H9 (cell line): ENCODE data around the gene DPEP2. TPM values are rescaled to one million over a fixed set of nuclear protein-coding genes. Genes with fewer than 3 reads are reported as not detected.
A peak's percentile ranks its signal among the peaks of the same experiment; 100 is the strongest.

Experiments used
- DNase-seq: peaks from one replicate; pipeline ENCODE4 v3.0.0-alpha.2; 2017
- H2AFZ ChIP-seq: one replicate; pipeline ENCODE4 v1.6.1; 2013; ENCODE audit warnings: mild to moderate bottlenecking, low read length, control low read depth, moderate library complexity
- H2AK5ac ChIP-seq: 2 replicates; pipeline ENCODE4 v1.6.1; 2013; ENCODE audit warnings: low read length, control low read depth, mixed read lengths; ENCODE audit not compliant: insufficient read length
- H2BK120ac ChIP-seq: one replicate; pipeline ENCODE4 v1.6.1; 2013; ENCODE audit warnings: low read depth, mild to moderate bottlenecking, low read length, control low read depth, inconsistent platforms; ENCODE audit not compliant: poor library complexity, severe bottlenecking
- H2BK12ac ChIP-seq: 2 replicates; pipeline ENCODE4 v1.6.1; 2013; ENCODE audit warnings: low read length, control low read depth, mixed read lengths, low read depth; ENCODE audit not compliant: insufficient read length
- H2BK15ac ChIP-seq: 2 replicates; pipeline ENCODE4 v1.6.1; 2013; ENCODE audit warnings: low read depth, low read length, control low read depth
- H2BK20ac ChIP-seq: one replicate; pipeline ENCODE4 v1.6.1; 2013; ENCODE audit warnings: low read depth, mild to moderate bottlenecking, low read length, control low read depth, inconsistent platforms; ENCODE audit not compliant: poor library complexity, severe bottlenecking
- H2BK5ac ChIP-seq: 2 replicates; pipeline ENCODE4 v1.6.1; 2013; ENCODE audit warnings: low read length, control low read depth, mixed read lengths; ENCODE audit not compliant: insufficient read length
- H3K14ac ChIP-seq: 2 replicates; pipeline ENCODE4 v1.6.1; 2013; ENCODE audit warnings: low read length, control low read depth; ENCODE audit not compliant: insufficient read depth
- H3K18ac ChIP-seq: 2 replicates; pipeline ENCODE4 v1.6.1; 2013; ENCODE audit warnings: low read depth, mild to moderate bottlenecking, mixed read lengths, low read length, control low read depth; ENCODE audit not compliant: insufficient read length
- H3K23ac ChIP-seq: 2 replicates; pipeline ENCODE4 v1.6.1; 2013; ENCODE audit warnings: low read length, control low read depth, mixed read lengths, low read depth; ENCODE audit not compliant: insufficient read length
- H3K23me2 ChIP-seq: 2 replicates; pipeline ENCODE4 v1.6.1; 2013; ENCODE audit warnings: low read depth, mild to moderate bottlenecking, mixed read lengths, low read length, control low read depth; ENCODE audit not compliant: insufficient read length, poor library complexity, severe bottlenecking
- H3K27ac ChIP-seq: 2 replicates; pipeline ENCODE4 v1.5.1; 2013; ENCODE audit warnings: low read length, control low read depth, mixed read lengths, low read depth; ENCODE audit not compliant: insufficient read length
- H3K27me3 ChIP-seq: 2 replicates; pipeline ENCODE4 v1.6.1; 2013; ENCODE audit warnings: low read length, control low read depth, inconsistent platforms; ENCODE audit not compliant: insufficient read depth
- H3K4ac ChIP-seq: 2 replicates; pipeline ENCODE4 v1.6.1; 2013; ENCODE audit warnings: low read depth, mild to moderate bottlenecking, control low read depth, inconsistent platforms, low read length, moderate library complexity
- H3K4me1 ChIP-seq: 2 replicates; pipeline ENCODE4 v1.6.1; 2013; ENCODE audit warnings: low read length, control low read depth, inconsistent platforms; ENCODE audit not compliant: insufficient read depth
- H3K4me2 ChIP-seq: 2 replicates; pipeline ENCODE4 v1.6.1; 2013; ENCODE audit warnings: low read length, control low read depth, mixed read lengths; ENCODE audit not compliant: insufficient read length, insufficient read depth
- H3K56ac ChIP-seq: 2 replicates; pipeline ENCODE4 v1.6.1; 2013; ENCODE audit warnings: low read depth, mild to moderate bottlenecking, mixed read lengths, low read length, control low read depth; ENCODE audit not compliant: insufficient read length
- H3K79me1 ChIP-seq: 2 replicates; pipeline ENCODE4 v1.6.1; 2013; ENCODE audit warnings: low read depth, mild to moderate bottlenecking, moderate library complexity, low read length, control low read depth, inconsistent platforms; ENCODE audit not compliant: insufficient read depth, poor library complexity, severe bottlenecking
- H3K79me2 ChIP-seq: 2 replicates; pipeline ENCODE4 v1.6.1; 2013; ENCODE audit warnings: low read length, control low read depth, inconsistent platforms; ENCODE audit not compliant: insufficient read depth
- H3K9ac ChIP-seq: 2 replicates; pipeline ENCODE4 v1.6.1; 2013; ENCODE audit warnings: low read length, control low read depth, mixed read lengths; ENCODE audit not compliant: insufficient read length; ENCODE audit errors: extremely low read depth
- H3K9me3 ChIP-seq: one replicate; pipeline ENCODE4 v1.6.1; 2013; ENCODE audit warnings: low read depth, low read length, inconsistent platforms; ENCODE audit not compliant: control insufficient read depth
- H3T11ph ChIP-seq: one replicate; pipeline ENCODE4 v1.6.1; 2013; ENCODE audit warnings: mild to moderate bottlenecking, low read length, control low read depth, inconsistent platforms
- H4K20me1 ChIP-seq: one replicate; pipeline ENCODE4 v1.6.1; 2013; ENCODE audit not compliant: control insufficient read depth, insufficient read length, insufficient read depth
- H4K5ac ChIP-seq: 2 replicates; pipeline ENCODE4 v1.6.1; 2013; ENCODE audit warnings: low read depth, mild to moderate bottlenecking, mixed read lengths, low read length, control low read depth; ENCODE audit not compliant: insufficient read length
- H4K8ac ChIP-seq: replicated peaks from 2 replicates; pipeline ENCODE4 v1.6.1; 2013; ENCODE audit warnings: low read length, control low read depth, mixed read lengths, low read depth; ENCODE audit not compliant: insufficient read length
- H4K91ac ChIP-seq: 2 replicates; pipeline ENCODE4 v1.6.1; 2013; ENCODE audit warnings: low read depth, mild to moderate bottlenecking, moderate library complexity, mixed read lengths, low read length, control low read depth; ENCODE audit not compliant: insufficient read length
- H3K27ac Mint-ChIP-seq, 3 experiments: 2 replicates in 2 of 3; 3 replicates in 1 of 3; pipeline ENCODE4 v1.8.0; 2020 to 2021; ENCODE audit warnings: mixed read lengths in 3 of 3, mild to moderate bottlenecking in 1 of 3, moderate library complexity in 1 of 3
- H3K27me3 Mint-ChIP-seq: 2 replicates; pipeline ENCODE4 v1.8.0; 2021; ENCODE audit warnings: low read depth, mild to moderate bottlenecking, moderate library complexity, mixed read lengths
- H3K36me3 Mint-ChIP-seq, 3 experiments: 2 replicates in 2 of 3; 3 replicates in 1 of 3; pipeline ENCODE4 v1.8.0; 2020 to 2021; ENCODE audit warnings: low read depth in 3 of 3, mixed read lengths in 3 of 3; ENCODE audit not compliant: insufficient read depth in 1 of 3
- H3K4me1 Mint-ChIP-seq, 2 experiments: 2 replicates each; pipeline ENCODE4 v1.8.0; 2020; ENCODE audit warnings: mixed read lengths in 2 of 2
- H3K4me3 Mint-ChIP-seq, 2 experiments: 2 replicates in 1 of 2; 3 replicates in 1 of 2; pipeline ENCODE4 v1.8.0; 2020 to 2021; ENCODE audit warnings: mild to moderate bottlenecking in 2 of 2, mixed read lengths in 2 of 2, moderate library complexity in 1 of 2
- H3K9me3 Mint-ChIP-seq, 2 experiments: 2 replicates in 1 of 2; 3 replicates in 1 of 2; pipeline ENCODE4 v1.8.0; 2020; ENCODE audit warnings: mild to moderate bottlenecking in 2 of 2, mixed read lengths in 2 of 2, moderate library complexity in 1 of 2
- CTCF ChIP-seq: fragments of 200-600 bp; sonication (generic); conservative IDR thresholded peaks from 3 replicates; pipeline ENCODE4 v1.8.0; 2021; ENCODE audit warnings: antibody characterized with exemption, mild to moderate bottlenecking
- WGBS: extraction: QIAGEN DNeasy Blood & Tissue Kit; methylation state at CpG from one replicate; pipeline ENCODE4 v1.1.7; 2013; ENCODE audit warnings: missing lambda C conversion rate, low lambda C conversion rate, mixed read lengths; ENCODE audit not compliant: insufficient read length; ENCODE audit errors: extremely low coverage; 5-methylcytosine and 5-hydroxymethylcytosine counted together
- total RNA-seq: library from RNA; stranded (reverse); gene quantifications from 2 replicates; pipeline ENCODE4 v1.2.1, GENCODE V29; 2021

The DPEP2 gene
- total RNA-seq, 1 experiment from 2014 or later = not detected

- H4K91ac ChIP-seq = no peak overlapping the region
- no peak overlapping the region for H3T11ph ChIP-seq
- no peak overlapping the region for H3K18ac ChIP-seq
- no peaks in the 10 kb centered on the region for H3K27me3 ChIP-seq
- H2BK15ac ChIP-seq = no peak overlapping the region
- H3K4me2 ChIP-seq = peak overlapping the region; percentile 66
- peaks cover 5% of the 10 kb centered on the region; the same call in 1 of the 2 replicates for H3K4me1 ChIP-seq
- Mint-ChIP-seq H3K4me1 (peaks cover 37 to 42% of the 10 kb centered on the region in 2 experiments), H3K9me3 (no peaks in the 10 kb centered on the region; a peak in 1 of 5 replicates), H3K36me3 (peaks cover 2 to 17% (median 2%) of the 10 kb centered on the region in 3 experiments; a peak in 6 of 7 replicates), H3K27me3 (peaks cover 2% of the 10 kb centered on the region), H3K27ac (peak overlapping the region; percentile 46 to 93 (median 57); a peak in 3 of 7 replicates), H3K4me3 (peak overlapping the region; percentile 93 to 95)
- no peak overlapping the region for H4K8ac ChIP-seq
- H3K27ac ChIP-seq = no peak overlapping the region
- no peak for TF ChIP-seq CTCF
- no peak overlapping the region for H2AFZ ChIP-seq
- H3K14ac ChIP-seq = peak overlapping the region; percentile 80; the same call in 1 of the 2 replicates
- H3K23ac ChIP-seq = no peak overlapping the region
- no peak overlapping the region for H3K56ac ChIP-seq
- no peak overlapping the region for H2BK12ac ChIP-seq
- no CpG with 5 or more reads among the region's 45 CpGs for WGBS
- H3K23me2 ChIP-seq = peaks cover 3% of the 10 kb centered on the region
- H3K79me1 ChIP-seq = peaks cover 4% of the 10 kb centered on the region
- H3K4ac ChIP-seq = no peak overlapping the region
- H2BK120ac ChIP-seq = no peak overlapping the region
- peaks cover 3% of the 10 kb centered on the region for H4K20me1 ChIP-seq
- peak overlapping the region; percentile 33 for H3K9ac ChIP-seq
- no peaks in the 10 kb centered on the region; the same call in 1 of the 2 replicates for H3K79me2 ChIP-seq
- no peaks in the 10 kb centered on the region for H3K9me3 ChIP-seq
- no peak for DNase-seq
- H2BK5ac ChIP-seq = no peak overlapping the region
- no peak overlapping the region for H2AK5ac ChIP-seq
- H2BK20ac ChIP-seq = no peak overlapping the region
- H4K5ac ChIP-seq = no peak overlapping the region
Measured at GRCh38 chr16:67967958-67968399, 31.3 kb downstream of the DPEP2 start.
